ENCODE measurements around the gene PROB1. TPM values are rescaled to one million over a fixed set of nuclear protein-coding genes. Genes with fewer than 3 reads are reported as not detected.

Gene PROB1
- total and polyA plus RNA-seq, 11 donors: 18.9 to 63.4 (median 35.8) TPM

DNA sequence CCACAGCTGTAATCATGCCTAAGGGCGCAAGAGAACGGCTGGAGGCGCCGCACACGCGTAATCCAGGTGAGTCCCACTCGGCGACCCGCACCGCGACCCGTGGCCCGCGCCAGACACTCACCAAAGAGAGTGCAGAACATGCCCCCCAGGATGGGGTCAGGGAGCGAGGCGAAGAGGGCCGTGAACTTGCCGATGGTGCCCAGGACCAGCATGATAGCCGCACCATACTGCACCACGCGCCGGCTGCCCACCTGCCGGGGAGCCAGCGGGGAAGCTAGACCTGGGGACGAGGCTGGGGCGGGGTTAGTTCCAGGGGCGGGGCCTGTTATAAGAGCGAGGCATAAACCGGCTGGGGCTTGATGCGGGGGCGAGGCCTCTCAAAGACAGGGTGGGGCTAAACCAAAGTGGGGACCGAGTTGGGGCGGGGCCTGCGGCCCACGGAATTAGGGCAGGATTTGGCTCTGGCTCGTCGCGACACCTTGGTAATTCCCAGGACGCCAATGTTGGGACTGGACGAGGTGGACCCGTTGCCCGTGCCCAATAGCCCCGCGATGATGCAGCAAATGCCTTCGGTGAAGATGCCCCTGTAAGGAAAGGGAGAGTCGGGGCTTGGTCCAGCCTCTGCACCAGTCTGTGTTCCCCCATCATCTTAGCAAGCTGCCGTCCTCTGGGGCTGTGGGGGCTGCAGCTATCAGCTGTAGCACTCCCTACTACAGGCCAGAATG, 16.6 kb downstream of the PROB1 start:
- 71 to 82% (median 78%) methylated on average over 30 to 47 of the region's 47 CpGs for WGBS, 4 donors

DNA sequence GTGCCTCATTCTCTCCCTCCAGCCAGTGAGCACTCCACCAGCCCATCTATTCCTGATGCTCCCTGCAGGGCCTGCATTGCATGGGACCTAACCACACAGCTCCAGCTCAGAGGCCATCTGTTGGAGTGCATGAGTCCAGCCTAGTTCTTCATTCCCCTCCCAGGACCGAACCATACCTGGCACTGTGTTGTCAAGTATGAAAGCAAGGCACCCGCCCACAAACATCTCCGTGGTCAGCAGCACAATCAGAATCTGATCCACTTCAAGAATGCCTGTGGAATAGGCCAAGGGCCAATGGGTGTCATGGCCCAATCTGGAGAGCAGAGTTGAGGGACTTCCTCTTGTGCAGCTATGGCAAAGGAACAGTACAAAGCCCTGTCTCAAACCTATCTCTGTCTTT, 17.7 kb downstream of the PROB1 start:
- H3K36me3 ChIP-seq: peaks cover 0 to 20% (median 14%) of the 10 kb centered on the region in 9 donors
- no peak for ATAC-seq
- TF ChIP-seq, protein P1, sequence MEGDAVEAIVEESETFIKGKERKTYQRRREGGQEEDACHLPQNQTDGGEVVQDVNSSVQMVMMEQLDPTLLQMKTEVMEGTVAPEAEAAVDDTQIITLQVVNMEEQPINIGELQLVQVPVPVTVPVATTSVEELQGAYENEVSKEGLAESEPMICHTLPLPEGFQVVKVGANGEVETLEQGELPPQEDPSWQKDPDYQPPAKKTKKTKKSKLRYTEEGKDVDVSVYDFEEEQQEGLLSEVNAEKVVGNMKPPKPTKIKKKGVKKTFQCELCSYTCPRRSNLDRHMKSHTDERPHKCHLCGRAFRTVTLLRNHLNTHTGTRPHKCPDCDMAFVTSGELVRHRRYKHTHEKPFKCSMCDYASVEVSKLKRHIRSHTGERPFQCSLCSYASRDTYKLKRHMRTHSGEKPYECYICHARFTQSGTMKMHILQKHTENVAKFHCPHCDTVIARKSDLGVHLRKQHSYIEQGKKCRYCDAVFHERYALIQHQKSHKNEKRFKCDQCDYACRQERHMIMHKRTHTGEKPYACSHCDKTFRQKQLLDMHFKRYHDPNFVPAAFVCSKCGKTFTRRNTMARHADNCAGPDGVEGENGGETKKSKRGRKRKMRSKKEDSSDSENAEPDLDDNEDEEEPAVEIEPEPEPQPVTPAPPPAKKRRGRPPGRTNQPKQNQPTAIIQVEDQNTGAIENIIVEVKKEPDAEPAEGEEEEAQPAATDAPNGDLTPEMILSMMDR (IDR thresholded peaks at IDR 0.05): no peak
- no peak for TF ChIP-seq POLR2A (IDR thresholded peaks at IDR 0.05)
- no peak for DNase-seq
- H3K4me1 ChIP-seq: peaks cover 0 to 26% (median 6%) of the 10 kb centered on the region in 12 donors
- WGBS, 4 donors: 88 to 93% (median 90%) methylated on average over 3 of the region's 3 CpGs
- H3K4me3 ChIP-seq: no peak overlapping the region
- H3K27me3 ChIP-seq: no peaks in the 10 kb centered on the region
- no peaks in the 10 kb centered on the region for H3K9me3 ChIP-seq
- no peak overlapping the region for H3K27ac ChIP-seq
- intact Hi-C loops (cut with DNase I): no loop called here

More for the DNA sequence above, 16.6 kb downstream of the PROB1 start:
- intact Hi-C loops (cut with DNase I): no loop called here
- TF ChIP-seq, protein P1 (IDR thresholded peaks at IDR 0.05): no peak
- Histone ChIP-seq H3K4me1 (peaks cover 0 to 16% (median 3%) of the 10 kb centered on the region in 12 donors), H3K9me3 (no peaks in the 10 kb centered on the region), H3K27ac (no peak overlapping the region), H3K36me3 (peaks cover 0 to 13% (median 5%) of the 10 kb centered on the region in 9 donors), H3K4me3 (no peak overlapping the region), H3K27me3 (no peaks in the 10 kb centered on the region)
- ATAC-seq: no peak
- peak in 1 of 5 donors; percentile 19 for DNase-seq

DNA sequence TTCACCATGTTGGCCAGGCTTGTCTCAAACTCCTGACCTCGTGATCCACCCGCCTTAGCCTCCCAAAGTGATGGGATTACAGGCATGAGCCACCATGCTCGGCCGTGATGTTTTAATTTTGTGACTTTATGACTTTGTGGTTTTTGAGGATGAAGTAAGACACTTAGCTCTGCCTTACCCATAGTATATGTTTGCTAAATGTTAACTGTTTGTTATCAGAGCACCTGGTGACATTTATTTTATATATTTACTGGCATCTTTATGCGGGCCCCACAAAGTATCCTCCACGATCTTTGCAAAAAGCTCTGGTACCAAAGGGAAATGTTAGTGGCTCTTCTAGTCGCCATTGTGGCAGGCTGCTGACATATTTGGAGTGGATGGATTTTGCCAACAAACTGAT, 18.5 kb downstream of the PROB1 start:
- Histone ChIP-seq H3K4me3 (no peak overlapping the region), H3K4me1 (peaks cover 0 to 33% (median 6%) of the 10 kb centered on the region in 12 donors), H3K36me3 (peaks cover 0 to 29% (median 22%) of the 10 kb centered on the region in 9 donors), H3K27me3 (no peaks in the 10 kb centered on the region), H3K9me3 (no peaks in the 10 kb centered on the region), H3K27ac (no peak overlapping the region)
- WGBS, 4 donors: 91 to 98% (median 95%) methylated on average over 7 of the region's 7 CpGs
- TF ChIP-seq, protein P1 (IDR thresholded peaks at IDR 0.05): no peak
- TF ChIP-seq POLR2A (IDR thresholded peaks at IDR 0.05): no peak
- ATAC-seq (no peak), DNase-seq (no peak)
- intact Hi-C loops (cut with DNase I): no loop called here

DNA sequence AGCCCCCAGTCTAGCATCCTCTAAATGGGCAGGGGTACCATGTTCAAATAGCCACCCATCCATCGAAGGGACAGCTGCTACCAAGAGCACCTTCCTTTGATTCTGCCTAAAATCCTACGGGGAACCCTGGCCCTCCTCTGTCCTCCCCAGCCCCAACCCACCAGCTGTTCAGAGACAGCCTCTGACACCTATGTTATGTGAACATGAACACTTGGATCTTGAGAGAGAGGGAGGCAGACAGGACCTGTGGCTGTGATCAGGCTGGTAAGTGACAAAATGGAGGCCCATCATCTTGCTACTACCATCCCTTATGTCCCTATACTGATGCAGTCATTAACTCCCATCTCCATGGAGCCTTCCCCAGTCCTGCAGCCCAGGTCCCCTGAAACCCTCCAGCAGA, 20.0 kb downstream of the PROB1 start:
- no peak for ATAC-seq
- Histone ChIP-seq H3K4me3 (no peak overlapping the region), H3K4me1 (peaks cover 0 to 41% (median 6%) of the 10 kb centered on the region in 12 donors), H3K36me3 (peaks cover 0 to 42% (median 35%) of the 10 kb centered on the region in 9 donors), H3K9me3 (no peaks in the 10 kb centered on the region), H3K27ac (peak overlapping the region in 2 of 12 donors; percentile 76 to 81), H3K27me3 (no peaks in the 10 kb centered on the region)
- intact Hi-C loops (cut with DNase I): no loop called here
- 90 to 100% (median 95%) methylated on average over 2 of the region's 2 CpGs for WGBS, 4 donors
- TF ChIP-seq, protein P1 (IDR thresholded peaks at IDR 0.05): no peak
- TF ChIP-seq POLR2A (IDR thresholded peaks at IDR 0.05): no peak
- DNase-seq: no peak
